Measurements from ENCODE around the gene ADAMTSL1.

The ADAMTSL1 gene

DNA sequence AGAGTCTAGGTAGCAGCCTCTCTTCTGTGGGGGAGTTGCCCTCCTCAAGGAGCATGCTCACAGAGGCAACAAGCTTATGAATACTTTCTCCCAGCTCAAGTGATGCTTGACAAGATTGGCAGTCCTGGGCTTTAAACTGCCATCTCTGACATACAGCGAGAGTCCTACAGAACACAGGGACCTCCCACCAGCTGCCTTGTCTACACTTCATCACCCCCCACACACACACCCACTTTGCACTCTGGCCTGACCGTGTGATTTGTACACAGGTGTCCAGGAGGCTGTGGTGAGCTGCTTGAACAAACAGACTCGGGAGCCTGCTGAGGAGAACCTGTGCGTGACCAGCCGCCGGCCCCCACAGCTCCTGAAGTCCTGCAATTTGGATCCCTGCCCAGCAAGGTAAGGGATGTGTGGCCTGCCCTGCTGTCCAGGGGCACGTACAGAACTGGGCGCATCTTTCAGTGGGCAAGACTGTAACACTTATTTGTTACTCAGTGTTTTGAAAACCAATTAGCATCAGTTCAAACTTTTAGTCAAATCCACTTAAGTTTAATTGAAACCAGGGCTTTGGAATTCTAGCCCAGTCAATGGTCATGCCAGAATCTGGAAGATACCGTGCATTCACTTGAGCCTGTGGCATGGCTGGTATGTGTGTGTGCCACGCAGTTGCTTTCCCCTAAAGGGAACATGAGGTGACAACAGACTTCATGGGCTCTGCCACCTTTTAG lies 247.5 kb downstream of the ADAMTSL1 start:
- Histone ChIP-seq H3K27me3 (ENCODE audit: insufficient read depth, poor library complexity, severe bottlenecking) (no peaks in the 10 kb centered on the region), H3K4me3 (replicated peaks; ENCODE audit: insufficient read depth, low read length) (no peak overlapping the region), H3K27ac (replicated peaks) (no peak overlapping the region)
- no peak for DNase-seq (ENCODE audit: low read depth in 1 of 2, low spot score in 1 of 2)
- TF ChIP-seq, protein P1, sequence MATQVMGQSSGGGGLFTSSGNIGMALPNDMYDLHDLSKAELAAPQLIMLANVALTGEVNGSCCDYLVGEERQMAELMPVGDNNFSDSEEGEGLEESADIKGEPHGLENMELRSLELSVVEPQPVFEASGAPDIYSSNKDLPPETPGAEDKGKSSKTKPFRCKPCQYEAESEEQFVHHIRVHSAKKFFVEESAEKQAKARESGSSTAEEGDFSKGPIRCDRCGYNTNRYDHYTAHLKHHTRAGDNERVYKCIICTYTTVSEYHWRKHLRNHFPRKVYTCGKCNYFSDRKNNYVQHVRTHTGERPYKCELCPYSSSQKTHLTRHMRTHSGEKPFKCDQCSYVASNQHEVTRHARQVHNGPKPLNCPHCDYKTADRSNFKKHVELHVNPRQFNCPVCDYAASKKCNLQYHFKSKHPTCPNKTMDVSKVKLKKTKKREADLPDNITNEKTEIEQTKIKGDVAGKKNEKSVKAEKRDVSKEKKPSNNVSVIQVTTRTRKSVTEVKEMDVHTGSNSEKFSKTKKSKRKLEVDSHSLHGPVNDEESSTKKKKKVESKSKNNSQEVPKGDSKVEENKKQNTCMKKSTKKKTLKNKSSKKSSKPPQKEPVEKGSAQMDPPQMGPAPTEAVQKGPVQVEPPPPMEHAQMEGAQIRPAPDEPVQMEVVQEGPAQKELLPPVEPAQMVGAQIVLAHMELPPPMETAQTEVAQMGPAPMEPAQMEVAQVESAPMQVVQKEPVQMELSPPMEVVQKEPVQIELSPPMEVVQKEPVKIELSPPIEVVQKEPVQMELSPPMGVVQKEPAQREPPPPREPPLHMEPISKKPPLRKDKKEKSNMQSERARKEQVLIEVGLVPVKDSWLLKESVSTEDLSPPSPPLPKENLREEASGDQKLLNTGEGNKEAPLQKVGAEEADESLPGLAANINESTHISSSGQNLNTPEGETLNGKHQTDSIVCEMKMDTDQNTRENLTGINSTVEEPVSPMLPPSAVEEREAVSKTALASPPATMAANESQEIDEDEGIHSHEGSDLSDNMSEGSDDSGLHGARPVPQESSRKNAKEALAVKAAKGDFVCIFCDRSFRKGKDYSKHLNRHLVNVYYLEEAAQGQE (IDR thresholded peaks at IDR 0.05; ENCODE audit: insufficient replicate concordance, low read depth) = no peak
- TF ChIP-seq SPI1 (IDR thresholded peaks at IDR 0.05; ENCODE audit: borderline replicate concordance, low read depth) (no peak), GABPA (IDR thresholded peaks at IDR 0.05; ENCODE audit: low read depth) (no peak), POLR2AphosphoS5 (IDR thresholded peaks at IDR 0.05; ENCODE audit: low read depth) (no peak)
- TF ChIP-seq, protein P2, sequence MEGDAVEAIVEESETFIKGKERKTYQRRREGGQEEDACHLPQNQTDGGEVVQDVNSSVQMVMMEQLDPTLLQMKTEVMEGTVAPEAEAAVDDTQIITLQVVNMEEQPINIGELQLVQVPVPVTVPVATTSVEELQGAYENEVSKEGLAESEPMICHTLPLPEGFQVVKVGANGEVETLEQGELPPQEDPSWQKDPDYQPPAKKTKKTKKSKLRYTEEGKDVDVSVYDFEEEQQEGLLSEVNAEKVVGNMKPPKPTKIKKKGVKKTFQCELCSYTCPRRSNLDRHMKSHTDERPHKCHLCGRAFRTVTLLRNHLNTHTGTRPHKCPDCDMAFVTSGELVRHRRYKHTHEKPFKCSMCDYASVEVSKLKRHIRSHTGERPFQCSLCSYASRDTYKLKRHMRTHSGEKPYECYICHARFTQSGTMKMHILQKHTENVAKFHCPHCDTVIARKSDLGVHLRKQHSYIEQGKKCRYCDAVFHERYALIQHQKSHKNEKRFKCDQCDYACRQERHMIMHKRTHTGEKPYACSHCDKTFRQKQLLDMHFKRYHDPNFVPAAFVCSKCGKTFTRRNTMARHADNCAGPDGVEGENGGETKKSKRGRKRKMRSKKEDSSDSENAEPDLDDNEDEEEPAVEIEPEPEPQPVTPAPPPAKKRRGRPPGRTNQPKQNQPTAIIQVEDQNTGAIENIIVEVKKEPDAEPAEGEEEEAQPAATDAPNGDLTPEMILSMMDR (IDR thresholded peaks at IDR 0.05; ENCODE audit: insufficient read depth, low read length) = no peak

DNA sequence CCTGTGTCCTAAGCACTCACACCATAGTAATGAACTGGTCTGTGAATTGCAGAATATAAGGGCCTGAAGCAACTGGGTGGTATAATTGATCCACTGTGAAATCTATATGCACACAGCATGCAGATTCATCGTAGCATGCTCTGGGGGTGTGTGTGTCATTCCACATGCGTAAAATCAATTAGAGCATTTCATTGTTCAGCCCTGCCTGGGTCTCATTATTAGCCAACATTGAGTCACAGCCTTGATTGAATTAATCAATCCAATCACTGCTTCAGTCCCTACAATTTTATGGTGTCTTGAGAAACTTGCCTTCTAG lies 248.0 kb downstream of the ADAMTSL1 start:
- no peak for DNase-seq (ENCODE audit: low read depth in 1 of 2, low spot score in 1 of 2)
- no peak overlapping the region for H3K27ac ChIP-seq (replicated peaks)
- no peak overlapping the region for H3K4me3 ChIP-seq (replicated peaks; ENCODE audit: insufficient read depth, low read length)
- no peaks in the 10 kb centered on the region for H3K27me3 ChIP-seq (ENCODE audit: insufficient read depth, poor library complexity, severe bottlenecking)
- TF ChIP-seq, protein P1 (IDR thresholded peaks at IDR 0.05; ENCODE audit: insufficient replicate concordance, low read depth) = no peak
- TF ChIP-seq, protein P2 (IDR thresholded peaks at IDR 0.05; ENCODE audit: insufficient read depth, low read length) = no peak
- no peak for TF ChIP-seq SPI1 (IDR thresholded peaks at IDR 0.05; ENCODE audit: borderline replicate concordance, low read depth)
- no peak for TF ChIP-seq POLR2AphosphoS5 (IDR thresholded peaks at IDR 0.05; ENCODE audit: low read depth)
- no peak for TF ChIP-seq GABPA (IDR thresholded peaks at IDR 0.05; ENCODE audit: low read depth)

DNA sequence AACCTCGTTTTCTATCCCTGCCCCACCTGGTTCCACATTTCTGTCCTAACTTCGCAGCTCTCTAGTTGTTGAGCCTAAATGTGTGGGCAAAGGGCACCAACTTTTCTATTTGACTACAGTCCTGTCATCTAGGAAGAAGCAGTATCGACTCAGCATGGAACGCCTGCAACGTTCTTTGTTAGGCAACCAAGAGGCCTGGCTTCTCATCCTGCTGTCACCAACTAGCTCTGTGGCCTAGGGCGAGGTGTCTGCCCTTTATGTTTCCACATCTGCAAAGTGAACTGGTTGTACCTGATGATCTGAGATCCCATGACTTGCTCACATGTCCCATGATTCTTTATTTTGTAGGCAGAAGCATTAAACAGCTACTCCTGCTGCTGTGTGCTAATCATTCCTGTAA lies 248.9 kb downstream of the ADAMTSL1 start:
- no peaks in the 10 kb centered on the region for H3K27me3 ChIP-seq (ENCODE audit: insufficient read depth, poor library complexity, severe bottlenecking)
- TF ChIP-seq GABPA (IDR thresholded peaks at IDR 0.05; ENCODE audit: low read depth) = no peak
- TF ChIP-seq, protein P1 (IDR thresholded peaks at IDR 0.05; ENCODE audit: insufficient replicate concordance, low read depth) = no peak
- TF ChIP-seq, protein P2 (IDR thresholded peaks at IDR 0.05; ENCODE audit: insufficient read depth, low read length) = no peak
- TF ChIP-seq POLR2AphosphoS5 (IDR thresholded peaks at IDR 0.05; ENCODE audit: low read depth) = no peak
- no peak for TF ChIP-seq SPI1 (IDR thresholded peaks at IDR 0.05; ENCODE audit: borderline replicate concordance, low read depth)
- DNase-seq (ENCODE audit: low read depth in 1 of 2, low spot score in 1 of 2) = no peak
- no peak overlapping the region for H3K4me3 ChIP-seq (replicated peaks; ENCODE audit: insufficient read depth, low read length)
- H3K27ac ChIP-seq (replicated peaks) = no peak overlapping the region

Measured in HL-60 (cell line).